A673 (cell line): ENCODE results near the gene KIF7. TPM values are rescaled to one million over a fixed set of nuclear protein-coding genes. Genes with fewer than 3 reads are reported as not detected.
"Not testable (repeated sequence)": the region's sequence is repeated elsewhere in the genome, so short reads cannot be mapped to it uniquely, and the experiment has no call there.

Experiments used
- BruUV-seq: library from RNA; stranded (reverse); fragments of 400-500 nt; replicated peaks from 2 replicates; lab custom pipeline; 2021; lab: Mats Ljungman, UMichigan
- CTCF ChIA-PET: fragments of 300-600 bp; sonication (Branson Sonifier 250); formaldehyde crosslinking; loops from one replicate; lab custom pipeline; 2022; ENCODE audit warnings: antibody characterized with exemption; lab: Charles Lee
- POLR2A ChIA-PET: fragments of 300-600 bp; sonication (Branson Sonifier 250); formaldehyde crosslinking; loops from one replicate; lab custom pipeline; 2022; ENCODE audit warnings: antibody characterized with exemption; ENCODE audit not compliant: low non-redundant PET; lab: Charles Lee
- DNase-seq: peaks from one replicate; pipeline ENCODE4 v3.0.0-alpha.2; 2015; ENCODE audit warnings: low spot score
- H3K27ac ChIP-seq: fragments of 200-600 bp; sonication (generic); 2 replicates; pipeline ENCODE4 v1.5.1; 2016; ENCODE audit warnings: mixed run types, low read depth, mild to moderate bottlenecking, mixed read lengths, antibody characterized with exemption, low read length; ENCODE audit not compliant: poor library complexity, severe bottlenecking
- H3K27me3 ChIP-seq: fragments of 200-600 bp; sonication (generic); replicated peaks from 2 replicates; pipeline ENCODE4 v1.6.1; 2017; ENCODE audit warnings: mixed run types, low read depth, mild to moderate bottlenecking, mixed read lengths, antibody characterized with exemption, low read length; ENCODE audit not compliant: insufficient read depth, poor library complexity
- H3K36me3 ChIP-seq: fragments of 200-600 bp; sonication (generic); 2 replicates; pipeline ENCODE4 v1.6.1; 2016; ENCODE audit warnings: mixed run types, mild to moderate bottlenecking, mixed read lengths, antibody characterized with exemption, low read length; ENCODE audit not compliant: insufficient read depth, poor library complexity, severe bottlenecking
- H3K4me1 ChIP-seq: fragments of 200-600 bp; sonication (generic); 2 replicates; pipeline ENCODE4 v1.6.1; 2017; ENCODE audit warnings: mixed run types, mild to moderate bottlenecking, mixed read lengths, antibody characterized with exemption, low read length; ENCODE audit not compliant: insufficient read depth, poor library complexity, severe bottlenecking
- H3K4me3 ChIP-seq: fragments of 200-600 bp; sonication (generic); 2 replicates; pipeline ENCODE4 v1.5.1; 2016; ENCODE audit warnings: low read depth, mixed run types, mild to moderate bottlenecking, mixed read lengths, low read length; ENCODE audit not compliant: poor library complexity, severe bottlenecking
- H3K9me3 ChIP-seq: fragments of 200-600 bp; sonication (generic); 2 replicates; pipeline ENCODE4 v1.6.1; 2016; ENCODE audit warnings: mixed run types, low read depth, mild to moderate bottlenecking, mixed read lengths, antibody characterized with exemption, low read length; ENCODE audit not compliant: poor library complexity, severe bottlenecking
- EZH2 ChIP-seq: fragments of 200-600 bp; sonication (generic); IDR thresholded peaks from 2 replicates; pipeline ENCODE4 v1.6.1; 2017; ENCODE audit warnings: borderline replicate concordance, low read depth, mild to moderate bottlenecking, mixed read lengths, antibody characterized with exemption, low read length; ENCODE audit not compliant: poor library complexity, severe bottlenecking
- intact Hi-C: fragments of 100-400 bp; cut with micrococcal nuclease; formaldehyde crosslinking; loops from one replicate; pipeline ENCODE4 v1.10.0; 2022; ENCODE audit not compliant: unreplicated experiment
- total RNA-seq: library from RNA; stranded (reverse); gene quantifications from 2 replicates; pipeline ENCODE4 v1.2.3, GENCODE V29; 2021
- TF ChIP-seq, protein P1 (sequence below): fragments of 300-800, 200-600 bp; sonication (generic); conservative IDR thresholded peaks from 2 replicates; pipeline ENCODE4 v1.5.1; 2017; ENCODE audit warnings: low read depth, mild to moderate bottlenecking, antibody characterized with exemption, low read length, moderate library complexity, mixed read lengths

The KIF7 gene
- total RNA-seq, 1 experiment from 2014 or later: 9.5 TPM

DNA sequence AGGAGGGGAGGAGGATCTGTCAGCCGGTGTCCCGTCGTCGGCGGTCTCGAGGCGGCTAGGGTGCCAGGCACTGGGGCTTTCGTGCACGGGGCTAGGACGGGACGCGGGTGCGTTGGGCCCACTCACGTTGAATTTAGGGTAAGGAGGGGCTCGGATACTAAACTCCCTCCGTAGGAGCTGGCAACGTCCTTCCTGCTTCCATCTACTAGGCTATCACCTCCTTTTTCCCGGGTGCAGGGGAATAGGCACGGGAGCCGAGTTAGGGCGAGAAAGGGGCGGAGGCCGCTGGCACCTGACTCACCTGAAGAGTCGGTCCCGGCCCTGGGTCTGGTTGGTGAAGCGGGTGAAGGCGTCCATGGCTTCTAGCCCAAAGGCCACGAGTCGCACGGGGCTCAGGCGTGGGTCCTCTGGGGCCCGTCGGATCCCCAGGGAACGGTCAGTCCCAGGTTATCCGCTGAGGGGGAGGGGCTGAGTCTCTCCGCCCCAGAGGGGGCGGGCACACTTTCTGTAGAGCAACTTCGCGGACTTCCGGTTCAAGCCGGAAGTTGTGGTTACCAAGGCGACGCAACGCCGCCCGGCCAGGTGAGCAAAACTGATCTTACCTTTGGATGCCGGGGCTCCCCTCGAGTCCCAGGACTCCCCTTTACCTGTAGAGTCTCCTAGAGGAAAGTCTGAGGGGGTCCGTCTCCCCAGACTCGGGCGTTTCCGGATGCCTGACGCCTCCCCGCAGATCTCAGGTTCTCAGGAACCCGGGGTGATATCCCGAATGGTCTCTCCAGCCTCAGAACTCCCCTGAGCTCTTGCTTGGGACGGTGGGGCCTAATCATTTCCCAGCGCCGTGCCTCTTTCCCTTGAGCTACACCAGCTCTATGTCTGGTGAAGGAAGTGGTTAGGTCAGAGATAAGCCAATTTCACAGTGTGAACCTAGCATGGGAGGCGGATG, 35.3 kb upstream of the KIF7 start, which contains the start of the genes PEX11A and WDR93:
Gene PEX11A, minus strand, starts transcription at position 479 of the 943 bp plus-strand sequence. Its CDS starts 122 bp downstream, at position 357.
Gene WDR93, plus strand, starts transcription at position 536 of the 943 bp plus-strand sequence. CDS start 10,936 bp downstream, outside the sequence.
- Histone ChIP-seq H3K36me3 (no peaks in the 10 kb centered on the region), H3K27me3 (peaks cover 3% of the 10 kb centered on the region), H3K9me3 (no peaks in the 10 kb centered on the region), H3K4me3 (peak within 1 kb of the TSS; percentile 88), H3K27ac (peak within 1 kb of the TSS; percentile 56), H3K4me1 (no peaks in the 10 kb centered on the region)
- CTCF ChIA-PET: no interaction called here
- peak; percentile 87 for DNase-seq
- POLR2A ChIA-PET: no interaction called here
- intact Hi-C loops: no loop called here
- BruUV-seq: TSS peak; percentile 54
- TF ChIP-seq, protein P1, sequence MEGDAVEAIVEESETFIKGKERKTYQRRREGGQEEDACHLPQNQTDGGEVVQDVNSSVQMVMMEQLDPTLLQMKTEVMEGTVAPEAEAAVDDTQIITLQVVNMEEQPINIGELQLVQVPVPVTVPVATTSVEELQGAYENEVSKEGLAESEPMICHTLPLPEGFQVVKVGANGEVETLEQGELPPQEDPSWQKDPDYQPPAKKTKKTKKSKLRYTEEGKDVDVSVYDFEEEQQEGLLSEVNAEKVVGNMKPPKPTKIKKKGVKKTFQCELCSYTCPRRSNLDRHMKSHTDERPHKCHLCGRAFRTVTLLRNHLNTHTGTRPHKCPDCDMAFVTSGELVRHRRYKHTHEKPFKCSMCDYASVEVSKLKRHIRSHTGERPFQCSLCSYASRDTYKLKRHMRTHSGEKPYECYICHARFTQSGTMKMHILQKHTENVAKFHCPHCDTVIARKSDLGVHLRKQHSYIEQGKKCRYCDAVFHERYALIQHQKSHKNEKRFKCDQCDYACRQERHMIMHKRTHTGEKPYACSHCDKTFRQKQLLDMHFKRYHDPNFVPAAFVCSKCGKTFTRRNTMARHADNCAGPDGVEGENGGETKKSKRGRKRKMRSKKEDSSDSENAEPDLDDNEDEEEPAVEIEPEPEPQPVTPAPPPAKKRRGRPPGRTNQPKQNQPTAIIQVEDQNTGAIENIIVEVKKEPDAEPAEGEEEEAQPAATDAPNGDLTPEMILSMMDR: no peak
- no peak for TF ChIP-seq EZH2

DNA sequence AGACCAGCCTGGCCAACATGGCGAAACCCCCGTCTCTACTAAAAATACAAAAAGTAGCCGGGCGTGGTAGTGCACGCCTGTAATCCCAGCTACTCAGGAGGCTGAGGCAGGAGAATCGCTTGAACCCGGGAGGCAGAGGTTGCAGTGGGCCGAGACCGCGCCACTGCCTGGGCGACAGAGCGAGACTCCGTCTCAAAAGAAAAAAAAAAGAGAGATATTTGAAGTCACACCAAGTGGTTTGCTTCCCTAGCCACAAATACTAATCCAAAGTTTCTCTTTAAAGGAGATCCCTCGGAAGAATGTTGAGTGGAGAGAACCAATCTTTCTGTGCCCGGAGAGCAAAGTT, 34.6 kb upstream of the KIF7 start:
- CTCF ChIA-PET, intact Hi-C loops: not testable (repeated sequence)

DNA sequence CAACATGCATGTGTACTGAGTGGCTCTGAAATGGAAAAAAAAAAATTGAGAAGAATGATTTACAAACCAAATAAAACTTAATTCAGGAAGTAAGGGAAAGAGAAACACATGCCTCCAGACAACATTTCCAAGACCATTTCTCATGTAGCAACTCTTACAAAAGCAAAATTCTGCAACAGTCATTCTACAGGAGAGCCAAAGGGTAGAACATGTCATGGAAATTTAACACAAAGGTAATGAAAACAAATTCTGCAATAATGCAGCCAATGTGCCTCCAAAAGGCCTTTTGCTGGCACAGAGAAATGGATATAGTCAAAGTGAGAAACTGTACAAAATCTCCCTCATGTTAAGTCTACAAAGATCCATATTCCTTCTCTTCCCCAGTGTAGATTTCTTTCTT, 31.3 kb upstream of the KIF7 start:
- no peak for DNase-seq
- no peak overlapping the region for H3K27ac ChIP-seq
- POLR2A ChIA-PET: no interaction called here
- intact Hi-C loops: no loop called here
- H3K36me3 ChIP-seq: no peaks in the 10 kb centered on the region
- H3K4me3 ChIP-seq: no peak overlapping the region
- no TSS peak for BruUV-seq
- no peaks in the 10 kb centered on the region for H3K27me3 ChIP-seq
- H3K4me1 ChIP-seq: no peaks in the 10 kb centered on the region
- H3K9me3 ChIP-seq: no peaks in the 10 kb centered on the region
- TF ChIP-seq, protein P1: no peak
- TF ChIP-seq EZH2: no peak
- CTCF ChIA-PET: no interaction called here

More for the DNA sequence above, 34.6 kb upstream of the KIF7 start:
- H3K36me3 ChIP-seq, H3K9me3 ChIP-seq, POLR2A ChIA-PET, DNase-seq, H3K4me1 ChIP-seq, H3K27me3 ChIP-seq, BruUV-seq: not testable (repeated sequence)
- peak overlapping the region; percentile 88 for H3K4me3 ChIP-seq
- peak overlapping the region; percentile 56 for H3K27ac ChIP-seq
